Right lobe of liver (tissue), 6 donors: ENCODE data around the gene NPSR1. TPM values are rescaled to one million over a fixed set of nuclear protein-coding genes. Genes with fewer than 3 reads are reported as not detected.

Source experiments
- ATAC-seq, 4 donors: fragments of 200-7000 bp; cut with Tn5 transposase; one replicate each; pipeline ENCODE4 v1.9.1; 2020; ENCODE audit warnings: mild to moderate bottlenecking in 4 of 4, moderate library complexity in 4 of 4
- DNase-seq, 3 donors: peaks; one replicate each; pipeline ENCODE4 v3.0.0-alpha.2; 2020
- H3K27ac ChIP-seq, 3 donors: fragments of 200-600 bp; one replicate each; pipeline ENCODE4 v1.8.0; 2022
- H3K27me3 ChIP-seq, 2 donors: fragments of 200-600 bp; one replicate each; pipeline ENCODE4 v1.8.0; 2022
- H3K36me3 ChIP-seq, 4 donors: fragments of 200-600 bp; sonication (generic) in 1 of 4; one replicate each; pipeline versions ENCODE4 v1.5.1 to v1.8.0; 2017 to 2022; ENCODE audit warnings: control low read depth in 1 of 4
- H3K4me1 ChIP-seq, 4 donors: fragments of 200-600 bp; sonication (generic) in 1 of 4; one replicate each; pipeline versions ENCODE4 v1.5.1 to v1.8.0; 2017 to 2022; ENCODE audit warnings: control low read depth in 1 of 4
- H3K4me3 ChIP-seq, 3 donors: fragments of 200-600 bp; one replicate each; pipeline ENCODE4 v1.8.0; 2022
- H3K9me3 ChIP-seq, 4 donors: fragments of 200-600 bp; sonication (generic) in 1 of 4; one replicate each; pipeline versions ENCODE4 v1.5.1 to v1.8.0; 2017 to 2022; ENCODE audit warnings: control low read depth in 1 of 4
- CTCF ChIP-seq, 4 donors: fragments of 200-600 bp in 3 of 4; fragments of 450-650 bp in 1 of 4; IDR thresholded peaks; one replicate each; pipeline versions ENCODE4 v1.5.1 to v1.8.0; 2016 to 2022; ENCODE audit warnings: antibody characterized with exemption in 4 of 4, mild to moderate bottlenecking in 2 of 4
- POLR2A ChIP-seq: fragments of 450-650 bp; IDR thresholded peaks from one replicate; pipeline ENCODE4 v1.6.1; 2017; ENCODE audit warnings: antibody characterized with exemption, mild to moderate bottlenecking
- WGBS: methylation state at CpG from one replicate; pipeline ENCODE4 v1.1.6; 2018; ENCODE audit warnings: low coverage, low lambda C conversion rate; ENCODE audit not compliant: insufficient coverage; ENCODE audit errors: missing lambda C conversion rate; 5-methylcytosine and 5-hydroxymethylcytosine counted together
- intact Hi-C, 2 donors: fragments of 100-400 bp; cut with DNase I; formaldehyde crosslinking; loops; one replicate each; pipeline versions ENCODE4 v1.11.2 to v1.14.1; 2022
- total RNA-seq, 6 experiments: library from RNA; depleted of rRNA in 2 of 6; stranded (reverse); fragments of >200 nt in 2 of 6; fragmentation: NEBNext Ultra II Directional in 3 of 6; extraction: Animal tissue kit (Norgen Biotek cat#: 25700) in 3 of 6; gene quantifications; one replicate each; pipeline versions ENCODE4 v1.1.0 to v1.2.4, GENCODE V29; 2016 to 2023
- donor health status: DM: no; HTN: yes; CAD: no.
- donor health status: DM: no; HTN: no; CAD: no.
- donor health status: DM: no; HTN: no; CAD: no.
- donor health status: DM: no; HTN: yes; CAD: no.
- donor health status: DM: no; HTN: yes; CAD: no.

Gene NPSR1
- total RNA-seq, 6 experiments from 2014 or later = not detected

GRCh38 chr7:34675749-34676374 is 17.8 kb downstream of the NPSR1 start:
- DNase-seq = no peak

GRCh38 chr7:34677491-34677890 is 19.5 kb downstream of the NPSR1 start:
- H3K27ac ChIP-seq = no peak overlapping the region
- intact Hi-C loops = loop anchor here in 1 of 2 donors (10.0 kb wide), 1 partner anchor 77 kb away; no protein-coding TSS in a partner anchor
- ATAC-seq (no peak), DNase-seq (no peak)
- H3K4me3 ChIP-seq = no peak overlapping the region
- H3K4me1 ChIP-seq = no peaks in the 10 kb centered on the region
- TF ChIP-seq POLR2A (no peak), CTCF (IDR thresholded peaks at IDR 0.05) (no peak)
- no peaks in the 10 kb centered on the region for H3K9me3 ChIP-seq
- 73% methylated on average over 1 of the region's 2 CpGs for WGBS
- no peaks in the 10 kb centered on the region for H3K27me3 ChIP-seq
- H3K36me3 ChIP-seq = no peaks in the 10 kb centered on the region

More at GRCh38 chr7:34675749-34676374, 17.8 kb downstream of the NPSR1 start:
- H3K4me1 ChIP-seq = no peaks in the 10 kb centered on the region
- H3K27ac ChIP-seq = no peak overlapping the region
- intact Hi-C loops = loop anchor here in 1 of 2 donors (10.0 kb wide), 1 partner anchor 79 kb away; no protein-coding TSS in a partner anchor
- H3K4me3 ChIP-seq = no peak overlapping the region
- no peaks in the 10 kb centered on the region for H3K27me3 ChIP-seq
- no peaks in the 10 kb centered on the region for H3K9me3 ChIP-seq
- WGBS = 60% methylated on average over 1 of the region's 2 CpGs
- peak in 2 of 4 donors; percentile 55 to 57 for ATAC-seq
- TF ChIP-seq POLR2A = no peak
- peak; percentile 37 to 53 (median 44) for TF ChIP-seq CTCF (IDR thresholded peaks at IDR 0.05)
- H3K36me3 ChIP-seq = no peaks in the 10 kb centered on the region

- intact Hi-C loops = no loop called here
- no peaks in the 10 kb centered on the region for H3K27me3 ChIP-seq
- TF ChIP-seq CTCF (IDR thresholded peaks at IDR 0.05) (no peak), POLR2A (no peak)
- H3K27ac ChIP-seq = no peak overlapping the region
- 75% methylated on average over 2 of the region's 2 CpGs for WGBS
- no peaks in the 10 kb centered on the region for H3K4me1 ChIP-seq
- DNase-seq (no peak), ATAC-seq (no peak)
- no peaks in the 10 kb centered on the region for H3K36me3 ChIP-seq
- H3K9me3 ChIP-seq = no peaks in the 10 kb centered on the region
- no peak overlapping the region for H3K4me3 ChIP-seq
These were observed 29.5 kb downstream of the NPSR1 start for GRCh38 chr7:34687529-34687928.

GRCh38 chr7:34696415-34696814 is 38.4 kb downstream of the NPSR1 start:
- ATAC-seq (no peak), DNase-seq (no peak)
- intact Hi-C loops = no loop called here
- no peaks in the 10 kb centered on the region for H3K9me3 ChIP-seq
- no peaks in the 10 kb centered on the region for H3K27me3 ChIP-seq
- H3K4me1 ChIP-seq = no peaks in the 10 kb centered on the region
- H3K4me3 ChIP-seq = no peak overlapping the region
- WGBS = 83% methylated on average over 1 of the region's 1 CpG
- no peaks in the 10 kb centered on the region for H3K36me3 ChIP-seq
- TF ChIP-seq CTCF (IDR thresholded peaks at IDR 0.05) (no peak), POLR2A (no peak)
- H3K27ac ChIP-seq = no peak overlapping the region
